GM23338 (cell line): Measurements from ENCODE around the gene SEC24A. TPM values are rescaled to one million over a fixed set of nuclear protein-coding genes. Genes with fewer than 3 reads are reported as not detected.
"Not testable (repeated sequence)": the region's sequence is repeated elsewhere in the genome, so short reads cannot be mapped to it uniquely, and the experiment has no call there.

ENCODE experiments used
- ATAC-seq: fragments of 200-7000 bp; cut with Tn5 transposase; 3 replicates; pipeline ENCODE4 v1.9.1; 2020
- DNase-seq: peaks from one replicate; pipeline ENCODE4 v3.0.0-alpha.2; 2015; ENCODE audit warnings: low spot score
- H2AFZ ChIP-seq: fragments of 200-600 bp; sonication (generic); 2 replicates; pipeline ENCODE4 v1.8.0; 2016; ENCODE audit warnings: antibody characterized with exemption, mild to moderate bottlenecking, moderate library complexity
- H3F3A ChIP-seq: fragments of 200-600 bp; sonication (generic); replicated peaks from 2 replicates; pipeline ENCODE4 v1.8.0; 2017; ENCODE audit warnings: antibody characterized with exemption, mixed run types, low read depth
- H3K27ac ChIP-seq: fragments of 200-600 bp; sonication (generic); 2 replicates; pipeline ENCODE4 v1.6.1; 2016; ENCODE audit warnings: low read depth
- H3K27me3 ChIP-seq: fragments of 200-600 bp; sonication (generic); 2 replicates; pipeline ENCODE4 v1.8.0; 2016; ENCODE audit warnings: mild to moderate bottlenecking, mixed run types, moderate library complexity; ENCODE audit not compliant: insufficient read depth
- H3K36me3 ChIP-seq: fragments of 200-600 bp; sonication (generic); 2 replicates; pipeline ENCODE4 v1.8.0; 2016; ENCODE audit warnings: mild to moderate bottlenecking; ENCODE audit not compliant: insufficient read depth
- H3K4me1 ChIP-seq: fragments of 200-600 bp; sonication (generic); 2 replicates; pipeline ENCODE4 v1.8.0; 2016; ENCODE audit warnings: mild to moderate bottlenecking, moderate library complexity; ENCODE audit not compliant: insufficient read depth
- H3K4me2 ChIP-seq: fragments of 200-600 bp; sonication (generic); 2 replicates; pipeline ENCODE4 v1.7.1; 2017; ENCODE audit warnings: mixed run types
- H3K4me3 ChIP-seq: fragments of 200-600 bp; sonication (generic); 2 replicates; pipeline ENCODE4 v1.6.1; 2016; ENCODE audit warnings: mixed run types
- H3K79me2 ChIP-seq: fragments of 200-600 bp; sonication (generic); replicated peaks from 2 replicates; pipeline ENCODE4 v1.8.0; 2017; ENCODE audit warnings: mild to moderate bottlenecking; ENCODE audit not compliant: insufficient read depth
- H3K9me2 ChIP-seq: fragments of 200-600 bp; sonication (generic); 2 replicates; pipeline ENCODE4 v1.8.0; 2017; ENCODE audit not compliant: insufficient read depth
- H4K20me1 ChIP-seq: fragments of 200-600 bp; sonication (generic); replicated peaks from 2 replicates; pipeline ENCODE4 v1.8.0; 2017; ENCODE audit warnings: mild to moderate bottlenecking; ENCODE audit not compliant: insufficient read depth
- H3K27ac Mint-ChIP-seq: 2 replicates; pipeline ENCODE4 v1.8.0; 2020; ENCODE audit warnings: inconsistent platforms, mild to moderate bottlenecking, moderate library complexity, mixed read lengths
- H3K27me3 Mint-ChIP-seq: 3 replicates; pipeline ENCODE4 v1.8.0; 2022; ENCODE audit warnings: low read depth, mild to moderate bottlenecking, moderate library complexity, mixed read lengths, inconsistent platforms; ENCODE audit not compliant: insufficient read depth, poor library complexity
- H3K36me3 Mint-ChIP-seq: 3 replicates; pipeline ENCODE4 v1.8.0; 2021; ENCODE audit warnings: low read depth, mild to moderate bottlenecking, inconsistent platforms, moderate library complexity, mixed read lengths
- H3K4me1 Mint-ChIP-seq: 3 replicates; pipeline ENCODE4 v1.8.0; 2020; ENCODE audit warnings: mild to moderate bottlenecking, inconsistent platforms, mixed read lengths
- H3K4me3 Mint-ChIP-seq: 3 replicates; pipeline ENCODE4 v1.8.0; 2021; ENCODE audit warnings: moderate library complexity, mild to moderate bottlenecking, inconsistent platforms, mixed read lengths
- H3K9me3 Mint-ChIP-seq: 3 replicates; pipeline ENCODE4 v1.8.0; 2020; ENCODE audit warnings: moderate library complexity, mild to moderate bottlenecking, inconsistent platforms, mixed read lengths
- CREB1 ChIP-seq: fragments of 250-450 bp; sonication (Bioruptor Pico); IDR thresholded peaks from 2 replicates; pipeline ENCODE4 v1.5.0; 2020; ENCODE audit warnings: low read depth, mild to moderate bottlenecking, moderate library complexity
- EZH2phosphoT487 ChIP-seq: fragments of 200-600 bp; sonication (generic); IDR thresholded peaks from one replicate; pipeline ENCODE4 v1.8.1; 2018; ENCODE audit warnings: antibody characterized with exemption; ENCODE audit not compliant: unreplicated experiment
- POLR2AphosphoS5 ChIP-seq: IDR thresholded peaks from 2 replicates; pipeline ENCODE4 v1.6.1; 2016; ENCODE audit warnings: antibody characterized with exemption, low read depth
- polyA plus RNA-seq: library from polyadenylated mRNA; unstranded; fragments of >200 nt; fragmentation: Nextera tagmentation; extraction: Ambion mirVana; gene quantifications from 2 replicates; pipeline ENCODE4 v1.2.1, GENCODE V29; 2016
- total RNA-seq: library from RNA; depleted of rRNA; stranded (reverse); fragments of >200 nt; shearing (Covaris generic); gene quantifications from 2 replicates; pipeline ENCODE4 v1.2.3, GENCODE V29; 2014
- TF ChIP-seq, protein P1 (sequence below), 2 experiments: fragments of 200-600 bp in 1 of 2; sonication (generic) in 1 of 2; conservative IDR thresholded peaks; 2 replicates each; pipeline versions ENCODE4 v1.5.1 to v1.6.1; 2016 to 2017; ENCODE audit warnings: antibody characterized with exemption in 2 of 2, low read depth in 2 of 2, mild to moderate bottlenecking in 2 of 2, moderate library complexity in 1 of 2
- TF ChIP-seq, protein P2 (sequence below): IDR thresholded peaks from 2 replicates; pipeline ENCODE4 v1.6.1; 2016; ENCODE audit warnings: antibody characterized with exemption

Gene SEC24A
- total and polyA plus RNA-seq, 2 experiments from 2014 or later, result 8.1 to 36.5 TPM

DNA sequence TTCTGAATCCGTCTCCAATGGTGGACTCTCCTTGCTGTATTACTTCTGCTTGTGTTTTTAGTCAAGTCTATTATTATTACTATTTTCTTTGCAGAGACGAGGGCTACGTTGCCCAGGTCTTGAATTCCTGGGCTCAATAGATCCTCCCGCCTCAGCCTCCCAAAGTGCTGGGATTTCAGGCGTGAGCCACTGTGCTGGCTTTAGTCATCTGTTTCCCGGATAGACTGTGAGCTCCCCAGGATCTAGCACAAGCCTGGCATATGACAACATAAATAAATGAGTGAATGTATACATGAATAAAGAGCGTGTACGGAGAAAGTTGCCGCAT lies 109.6 kb downstream of the SEC24A start (continued):
- TF ChIP-seq, protein P1, sequence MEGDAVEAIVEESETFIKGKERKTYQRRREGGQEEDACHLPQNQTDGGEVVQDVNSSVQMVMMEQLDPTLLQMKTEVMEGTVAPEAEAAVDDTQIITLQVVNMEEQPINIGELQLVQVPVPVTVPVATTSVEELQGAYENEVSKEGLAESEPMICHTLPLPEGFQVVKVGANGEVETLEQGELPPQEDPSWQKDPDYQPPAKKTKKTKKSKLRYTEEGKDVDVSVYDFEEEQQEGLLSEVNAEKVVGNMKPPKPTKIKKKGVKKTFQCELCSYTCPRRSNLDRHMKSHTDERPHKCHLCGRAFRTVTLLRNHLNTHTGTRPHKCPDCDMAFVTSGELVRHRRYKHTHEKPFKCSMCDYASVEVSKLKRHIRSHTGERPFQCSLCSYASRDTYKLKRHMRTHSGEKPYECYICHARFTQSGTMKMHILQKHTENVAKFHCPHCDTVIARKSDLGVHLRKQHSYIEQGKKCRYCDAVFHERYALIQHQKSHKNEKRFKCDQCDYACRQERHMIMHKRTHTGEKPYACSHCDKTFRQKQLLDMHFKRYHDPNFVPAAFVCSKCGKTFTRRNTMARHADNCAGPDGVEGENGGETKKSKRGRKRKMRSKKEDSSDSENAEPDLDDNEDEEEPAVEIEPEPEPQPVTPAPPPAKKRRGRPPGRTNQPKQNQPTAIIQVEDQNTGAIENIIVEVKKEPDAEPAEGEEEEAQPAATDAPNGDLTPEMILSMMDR (conservative IDR thresholded peaks at IDR 0.05; ENCODE audit: low read depth in 2 of 2), result no peak

DNA sequence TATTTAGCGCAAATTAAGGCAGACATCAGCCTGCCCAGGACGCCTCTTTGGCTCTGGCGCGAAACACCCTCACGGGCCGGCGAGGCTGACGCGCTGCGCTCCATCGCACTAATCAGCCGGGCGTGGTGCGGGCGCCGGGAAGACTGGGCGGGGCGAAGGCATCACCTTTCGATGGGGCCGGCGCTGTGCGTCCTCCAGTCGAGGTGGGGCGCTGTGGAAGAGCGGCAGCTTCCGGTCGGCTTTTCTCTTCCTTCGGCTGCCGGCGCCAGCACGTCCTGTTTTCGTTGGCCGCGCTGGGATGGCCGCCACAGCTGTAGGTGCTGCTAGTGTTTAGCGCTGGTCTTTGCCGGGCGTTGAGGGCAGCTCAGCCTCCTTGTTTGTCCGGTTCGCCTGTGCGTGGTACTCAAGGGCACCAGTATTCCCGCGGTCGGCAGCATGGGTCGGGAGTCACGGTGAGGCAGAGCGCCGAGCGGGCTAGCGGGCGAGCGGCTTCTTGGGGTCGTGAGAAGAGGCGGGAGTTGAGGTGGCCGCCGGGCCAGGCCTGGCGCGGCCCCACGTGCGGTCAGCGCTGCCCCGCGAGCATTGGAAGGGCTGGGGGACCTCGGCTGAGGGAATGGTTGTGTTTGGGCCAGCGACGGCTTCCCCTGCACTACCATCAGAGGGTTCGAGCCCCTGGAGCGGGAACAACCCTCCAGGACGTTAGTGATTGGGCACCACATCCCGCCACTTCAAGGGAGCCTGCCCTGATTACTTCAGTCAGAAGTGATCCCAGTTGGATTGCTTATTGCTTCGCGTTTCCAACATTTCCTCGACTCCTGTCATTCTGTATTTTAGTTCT lies 110.1 kb downstream of the SEC24A start, which contains the start of gene DDX46:
Gene DDX46, plus strand, starts transcription at position 276 of the 838 bp plus-strand sequence. Its CDS starts 160 bp downstream, at position 436.
- Mint-ChIP-seq H3K4me3 (peak within 1 kb of the TSS; percentile 99), H3K27ac (peak within 1 kb of the TSS; percentile 99), H3K36me3 (peaks cover 5% of the 10 kb centered on the region), H3K27me3 (peaks cover 5% of the 10 kb centered on the region), H3K9me3 (no peaks in the 10 kb centered on the region), H3K4me1 (peaks cover 10% of the 10 kb centered on the region)
- peaks cover 51% of the 10 kb centered on the region for H3K79me2 ChIP-seq
- H3K4me3 ChIP-seq, result peak within 1 kb of the TSS; percentile 95
- H3K9me2 ChIP-seq, result no peaks in the 10 kb centered on the region
- DNase-seq, result peak; percentile 99
- H4K20me1 ChIP-seq, result peaks cover 36% of the 10 kb centered on the region
- peak; percentile 98 for ATAC-seq
- peak within 1 kb of the TSS; percentile 94 for H3K4me2 ChIP-seq
- TF ChIP-seq, protein P2, sequence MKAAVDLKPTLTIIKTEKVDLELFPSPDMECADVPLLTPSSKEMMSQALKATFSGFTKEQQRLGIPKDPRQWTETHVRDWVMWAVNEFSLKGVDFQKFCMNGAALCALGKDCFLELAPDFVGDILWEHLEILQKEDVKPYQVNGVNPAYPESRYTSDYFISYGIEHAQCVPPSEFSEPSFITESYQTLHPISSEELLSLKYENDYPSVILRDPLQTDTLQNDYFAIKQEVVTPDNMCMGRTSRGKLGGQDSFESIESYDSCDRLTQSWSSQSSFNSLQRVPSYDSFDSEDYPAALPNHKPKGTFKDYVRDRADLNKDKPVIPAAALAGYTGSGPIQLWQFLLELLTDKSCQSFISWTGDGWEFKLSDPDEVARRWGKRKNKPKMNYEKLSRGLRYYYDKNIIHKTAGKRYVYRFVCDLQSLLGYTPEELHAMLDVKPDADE, result peak; percentile 90
- TF ChIP-seq POLR2AphosphoS5 (peak; percentile 98), CREB1 (CRISPR knock-in tag) (peak; percentile 66), EZH2phosphoT487 (no peak)
- TF ChIP-seq, protein P1 (conservative IDR thresholded peaks at IDR 0.05; ENCODE audit: low read depth in 2 of 2), result peak; percentile 63 to 83
- peaks cover 9% of the 10 kb centered on the region; the same call in 1 of the 2 replicates for H3K4me1 ChIP-seq
- H3K36me3 ChIP-seq, result peaks cover 2% of the 10 kb centered on the region; the same call in 1 of the 2 replicates
- peaks cover 9% of the 10 kb centered on the region; the same call in 1 of the 2 replicates for H3K27me3 ChIP-seq
- peak within 1 kb of the TSS; percentile 92 for H2AFZ ChIP-seq
- peak within 1 kb of the TSS; percentile 94 for H3K27ac ChIP-seq
- no peaks in the 10 kb centered on the region; the same call in 1 of the 2 replicates for H3F3A ChIP-seq

DNA sequence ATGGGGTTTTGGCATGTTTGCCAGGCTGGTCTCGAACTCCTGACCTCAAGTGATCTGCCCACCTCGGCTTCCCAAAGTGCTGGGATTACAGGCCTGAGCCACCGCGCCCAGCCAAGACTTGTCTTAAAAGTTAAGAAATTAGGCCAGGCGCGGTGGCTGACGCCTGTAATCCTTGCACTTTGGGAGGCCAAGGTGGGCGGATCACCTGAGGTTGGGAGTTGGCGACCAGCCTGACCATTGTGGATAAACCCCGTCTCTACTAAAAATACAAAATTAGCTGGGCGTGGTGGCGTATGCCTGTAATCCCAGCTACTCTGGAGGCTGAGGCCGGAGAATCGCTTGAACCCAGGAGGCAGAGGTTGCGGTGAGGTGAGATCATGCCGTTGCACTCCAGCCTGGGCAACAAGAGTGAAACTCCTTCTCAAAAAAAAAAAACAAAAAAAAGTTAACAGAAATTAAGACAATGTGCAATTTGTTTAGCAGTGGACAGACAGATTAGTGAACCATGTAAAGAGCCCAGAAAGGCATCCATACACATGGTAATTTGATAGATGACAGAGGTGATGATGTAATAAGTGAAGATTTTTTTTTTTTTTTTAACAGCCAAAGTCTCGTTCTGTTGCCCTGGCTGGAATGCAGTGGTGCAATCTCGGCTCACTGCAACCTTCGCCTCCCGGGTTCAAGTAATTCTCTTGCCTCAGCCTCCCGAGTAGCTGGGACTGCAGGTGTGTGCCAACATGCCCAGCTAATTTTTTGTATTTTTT lies 119.1 kb downstream of the SEC24A start:
- not testable (repeated sequence) for H3K4me2 ChIP-seq, H3K4me3 ChIP-seq, DNase-seq, H3K27me3 Mint-ChIP-seq, H2AFZ ChIP-seq, H3K9me2 ChIP-seq, H3K27me3 ChIP-seq, H3K4me3 Mint-ChIP-seq, H3K27ac Mint-ChIP-seq, H3K9me3 Mint-ChIP-seq, H3F3A ChIP-seq, ATAC-seq, H3K4me1 Mint-ChIP-seq, H3K4me1 ChIP-seq, H3K27ac ChIP-seq
- Histone ChIP-seq H3K36me3 (peaks cover 70% of the 10 kb centered on the region), H3K79me2 (peaks cover 49% of the 10 kb centered on the region), H4K20me1 (peaks cover 34% of the 10 kb centered on the region)
- H3K36me3 Mint-ChIP-seq, result peaks cover 77% of the 10 kb centered on the region
